H1 (cell line): ENCODE data around the gene COQ5. TPM values are rescaled to one million over a fixed set of nuclear protein-coding genes. Genes with fewer than 3 reads are reported as not detected.

Experiments used
- CTCF ChIA-PET: fragments of 300-600 bp; sonication (Branson Sonifier 250); formaldehyde crosslinking; loops from one replicate; lab custom pipeline; 2021; ENCODE audit not compliant: partially characterized antibody; lab: Charles Lee
- POLR2A ChIA-PET: fragments of 300-600 bp; sonication (Branson Sonifier 250); formaldehyde crosslinking; loops from one replicate; lab custom pipeline; 2021; ENCODE audit warnings: inconsistent platforms; ENCODE audit not compliant: partially characterized antibody; lab: Charles Lee
- DNase-seq, 2 experiments: peaks; one replicate each; pipeline versions ENCODE4 v3.0.0 to v3.0.0-alpha.2; 2010 to 2022; ENCODE audit warnings: low spot score in 2 of 2, low read depth in 1 of 2, mixed read lengths in 1 of 2
- FAIRE-seq: peaks from 2 replicates; lab custom pipeline; 2011; peaks lifted over from hg19 to GRCh38; lab: Jason Lieb, UNC
- H2AFZ ChIP-seq: 2 replicates; pipeline ENCODE4 v1.8.1; 2012; ENCODE audit warnings: low read length, inconsistent platforms
- H2AK5ac ChIP-seq: 2 replicates; pipeline ENCODE4 v1.6.1; 2013; ENCODE audit warnings: low read depth, low read length
- H2BK120ac ChIP-seq: replicated peaks from 2 replicates; pipeline ENCODE3; 2013; ENCODE audit warnings: low read depth, low read length, inconsistent platforms
- H2BK12ac ChIP-seq: 2 replicates; pipeline ENCODE4 v1.6.1; 2013; ENCODE audit warnings: low read depth, low read length
- H2BK15ac ChIP-seq: 2 replicates; pipeline ENCODE4 v1.6.1; 2013; ENCODE audit warnings: low read length
- H2BK20ac ChIP-seq: 2 replicates; pipeline ENCODE4 v1.6.1; 2013; ENCODE audit warnings: low read length
- H2BK5ac ChIP-seq: 2 replicates; pipeline ENCODE4 v1.6.1; 2013; ENCODE audit warnings: low read depth, low read length
- H3K14ac ChIP-seq: 2 replicates; pipeline ENCODE4 v1.6.1; 2013; ENCODE audit warnings: inconsistent platforms; ENCODE audit not compliant: insufficient read length
- H3K18ac ChIP-seq: 2 replicates; pipeline ENCODE4 v1.6.1; 2013; ENCODE audit warnings: low read length; ENCODE audit errors: extremely low read depth
- H3K23ac ChIP-seq: 2 replicates; pipeline ENCODE4 v1.6.1; 2013; ENCODE audit warnings: inconsistent platforms; ENCODE audit not compliant: insufficient read length
- H3K23me2 ChIP-seq: 2 replicates; pipeline ENCODE4 v1.6.1; 2013; ENCODE audit warnings: low read depth, low read length
- H3K27ac ChIP-seq: 2 replicates; pipeline ENCODE4 v1.6.1; 2011; ENCODE audit warnings: low read depth, low read length, inconsistent platforms
- H3K27me3 ChIP-seq, 4 experiments: replicated peaks in 1 of 4; 1 replicate in 1 of 4; 2 replicates in 3 of 4; pipeline versions ENCODE4 v1.6.1 to v1.8.1; 2011 to 2013; ENCODE audit warnings: low read length in 3 of 4, mild to moderate bottlenecking in 3 of 4, inconsistent platforms in 2 of 4, mixed read lengths in 2 of 4, moderate library complexity in 1 of 4; ENCODE audit not compliant: control insufficient read depth in 3 of 4, insufficient read depth in 3 of 4; ENCODE audit errors: extremely low read depth in 1 of 4
- H3K36me3 ChIP-seq, 4 experiments: 2 replicates each; pipeline versions ENCODE4 v1.6.1 to v1.8.1; 2011 to 2013; ENCODE audit warnings: mild to moderate bottlenecking in 4 of 4, low read length in 3 of 4, moderate library complexity in 2 of 4, control low read depth in 1 of 4, inconsistent platforms in 1 of 4; ENCODE audit not compliant: insufficient read depth in 4 of 4, control insufficient read depth in 2 of 4
- H3K4ac ChIP-seq: replicated peaks from 2 replicates; pipeline ENCODE3; 2013; ENCODE audit warnings: low read length, low read depth, mixed read lengths, inconsistent platforms; ENCODE audit not compliant: insufficient read length
- H3K4me1 ChIP-seq, 4 experiments: replicated peaks in 1 of 4; 1 replicate in 1 of 4; 2 replicates in 3 of 4; pipeline versions ENCODE4 v1.6.1 to v1.8.1; 2011 to 2013; ENCODE audit warnings: low read length in 3 of 4, inconsistent platforms in 2 of 4, mixed read lengths in 1 of 4; ENCODE audit not compliant: insufficient read depth in 4 of 4, control insufficient read depth in 3 of 4
- H3K4me2 ChIP-seq, 2 experiments: 2 replicates each; pipeline versions ENCODE4 v1.6.1 to v1.8.1; 2011 to 2013; ENCODE audit warnings: low read depth in 2 of 2, low read length in 2 of 2, control low read depth in 1 of 2, inconsistent platforms in 1 of 2, mild to moderate bottlenecking in 1 of 2; ENCODE audit not compliant: insufficient read depth in 1 of 2
- H3K4me3 ChIP-seq, 4 experiments: fragments of 200-600, 300-600 bp in 1 of 4; sonication (generic), shearing (Covaris generic), sonication (Bioruptor Twin) in 1 of 4; 2 replicates each; pipeline versions ENCODE4 v1.5.1 to v1.8.1; 2011 to 2016; ENCODE audit warnings: low read length in 4 of 4, low read depth in 3 of 4, control low read depth in 2 of 4, inconsistent platforms in 2 of 4, mild to moderate bottlenecking in 2 of 4, mixed read lengths in 1 of 4, moderate library complexity in 1 of 4; ENCODE audit not compliant: insufficient read depth in 2 of 4; ENCODE audit errors: extremely low read depth in 1 of 4
- H3K56ac ChIP-seq: replicated peaks from 2 replicates; pipeline ENCODE3; 2013; ENCODE audit warnings: low read depth, mild to moderate bottlenecking, mixed read lengths, low read length, inconsistent platforms; ENCODE audit not compliant: insufficient read length
- H3K79me1 ChIP-seq: 2 replicates; pipeline ENCODE4 v1.6.1; 2013; ENCODE audit warnings: low read depth, low read length, control low read depth
- H3K79me2 ChIP-seq, 2 experiments: 2 replicates each; pipeline versions ENCODE4 v1.6.1 to v1.8.1; 2012 to 2013; ENCODE audit warnings: low read length in 2 of 2, mild to moderate bottlenecking in 2 of 2, inconsistent platforms in 1 of 2; ENCODE audit not compliant: insufficient read depth in 2 of 2, control insufficient read depth in 1 of 2
- H3K9ac ChIP-seq, 4 experiments: replicated peaks in 1 of 4; 1 replicate in 1 of 4; 2 replicates in 3 of 4; pipeline versions ENCODE4 v1.6.1 to v1.8.1; 2011 to 2013; ENCODE audit warnings: low read depth in 3 of 4, low read length in 3 of 4, control low read depth in 2 of 4, mild to moderate bottlenecking in 2 of 4, moderate library complexity in 2 of 4, inconsistent platforms in 1 of 4; ENCODE audit errors: extremely low read depth in 1 of 4
- H3K9me3 ChIP-seq, 2 experiments: 2 replicates each; pipeline versions ENCODE4 v1.6.1 to v1.8.1; 2012 to 2013; ENCODE audit warnings: mild to moderate bottlenecking in 2 of 2, moderate library complexity in 2 of 2, control low read depth in 1 of 2, inconsistent platforms in 1 of 2, low read depth in 1 of 2, low read length in 1 of 2, mixed read lengths in 1 of 2; ENCODE audit not compliant: insufficient read depth in 2 of 2
- H4K20me1 ChIP-seq, 2 experiments: replicated peaks in 1 of 2; 2 replicates each; pipeline versions ENCODE3 to v1.8.1; 2011 to 2013; ENCODE audit warnings: inconsistent platforms in 2 of 2, low read length in 2 of 2, mild to moderate bottlenecking in 1 of 2; ENCODE audit not compliant: insufficient read depth in 2 of 2, control insufficient read depth in 1 of 2
- H4K5ac ChIP-seq: 2 replicates; pipeline ENCODE4 v1.6.1; 2013; ENCODE audit warnings: low read length, low read depth, mixed read lengths, inconsistent platforms; ENCODE audit not compliant: insufficient read length
- H4K8ac ChIP-seq: 2 replicates; pipeline ENCODE4 v1.8.0; 2013; ENCODE audit warnings: mild to moderate bottlenecking, moderate library complexity, low read length, inconsistent platforms; ENCODE audit not compliant: insufficient read depth; ENCODE audit errors: extremely low read depth
- H4K91ac ChIP-seq: replicated peaks from 2 replicates; pipeline ENCODE3; 2013; ENCODE audit warnings: low read length, mixed read lengths, inconsistent platforms; ENCODE audit not compliant: insufficient read length
- ASH2L ChIP-seq: fragments of 200-600, 300-600 bp; sonication (generic); IDR thresholded peaks from one replicate; pipeline ENCODE4 v1.7.1; 2017; ENCODE audit warnings: low read length
- CBX5 ChIP-seq: fragments of 300-800, 300-1000 bp; sonication (generic); IDR thresholded peaks from 2 replicates; pipeline ENCODE4 v1.7.1; 2016; ENCODE audit warnings: antibody characterized with exemption, low read length, low read depth
- JUND ChIP-seq: IDR thresholded peaks from 2 replicates; pipeline ENCODE4 v1.6.1; 2011; ENCODE audit warnings: mild to moderate bottlenecking, improper control_type of control experiment, low read length
- KDM5A ChIP-seq: fragments of 200-600 bp; IDR thresholded peaks from 2 replicates; pipeline ENCODE4 v1.7.1; 2012; ENCODE audit warnings: mild to moderate bottlenecking, low read length, inconsistent platforms, mixed read lengths
- RNF2 ChIP-seq: fragments of 200-900, 300-1000 bp; sonication (generic); IDR thresholded peaks from 2 replicates; pipeline ENCODE4 v1.7.1; 2016; ENCODE audit warnings: borderline replicate concordance, low read depth, mild to moderate bottlenecking, antibody characterized with exemption, low read length; ENCODE audit not compliant: poor library complexity, severe bottlenecking; ENCODE audit errors: missing control alignments
- SRF ChIP-seq: IDR thresholded peaks from 2 replicates; pipeline ENCODE4 v1.6.1; 2011; ENCODE audit warnings: mild to moderate bottlenecking, low read depth, low read length, moderate library complexity
- SUZ12 ChIP-seq: fragments of 200-600 bp; sonication (generic); IDR thresholded peaks from 2 replicates; pipeline ENCODE4 v1.6.1; 2012; ENCODE audit warnings: mild to moderate bottlenecking, inconsistent platforms, low read length, moderate library complexity, mixed read lengths
- TAF7 ChIP-seq: optimal IDR thresholded peaks from 2 replicates; pipeline ENCODE3; 2011; ENCODE audit warnings: low read depth, mild to moderate bottlenecking, inconsistent platforms, low read length, moderate library complexity, borderline replicate concordance
- WGBS, 2 experiments: shearing (Covaris generic) in 1 of 2; methylation state at CpG; one replicate each; pipeline versions ENCODE4 v1.1.6 to v1.1.7; 2013 to 2015; ENCODE audit warnings: low lambda C conversion rate in 2 of 2, mixed read lengths in 2 of 2, inconsistent platforms in 1 of 2, low coverage in 1 of 2, missing lambda C conversion rate in 1 of 2; ENCODE audit not compliant: insufficient replicate concordance in 2 of 2, insufficient coverage in 1 of 2, insufficient read length in 1 of 2; ENCODE audit errors: extremely low coverage in 1 of 2, missing lambda C conversion rate in 1 of 2; 5-methylcytosine and 5-hydroxymethylcytosine counted together
- polyA plus RNA-seq, 7 experiments: library from polyadenylated mRNA; depleted of rRNA in 3 of 7; stranded (reverse) in 5 of 7; unstranded in 2 of 7; fragments of >200 nt in 5 of 7; fragments of 200-250 nt in 2 of 7; gene quantifications; 1 replicate in 5 of 7; 2 replicates in 1 of 7; 4 replicates in 1 of 7; pipeline versions ENCODE4 v1.2.1 to v1.2.3, GENCODE V29; 2011 to 2013; ENCODE audit warnings: missing spikeins in 2 of 7, mixed read lengths in 2 of 7
- total RNA-seq: library from RNA; stranded (reverse); fragmentation: NEBNext Ultra II Directional; extraction: Animal tissue kit (Norgen Biotek cat#: 25700); gene quantifications from 2 replicates; pipeline ENCODE4 v1.2.1, GENCODE V29; 2021
- TF ChIP-seq, protein P1 (sequence below): IDR thresholded peaks from 2 replicates; pipeline ENCODE4 v1.6.1; 2011; ENCODE audit warnings: low read length, improper control_type of control experiment
- TF ChIP-seq, protein P2 (sequence below): IDR thresholded peaks from 2 replicates; pipeline ENCODE4 v1.6.1; 2012; ENCODE audit warnings: inconsistent platforms

The COQ5 gene
- total and polyA plus RNA-seq, 2 of the 8 experiments (the other 6 are each of a cell fraction or from before 2014, with no cell fraction given), result 35.1 to 35.8 TPM

DNA sequence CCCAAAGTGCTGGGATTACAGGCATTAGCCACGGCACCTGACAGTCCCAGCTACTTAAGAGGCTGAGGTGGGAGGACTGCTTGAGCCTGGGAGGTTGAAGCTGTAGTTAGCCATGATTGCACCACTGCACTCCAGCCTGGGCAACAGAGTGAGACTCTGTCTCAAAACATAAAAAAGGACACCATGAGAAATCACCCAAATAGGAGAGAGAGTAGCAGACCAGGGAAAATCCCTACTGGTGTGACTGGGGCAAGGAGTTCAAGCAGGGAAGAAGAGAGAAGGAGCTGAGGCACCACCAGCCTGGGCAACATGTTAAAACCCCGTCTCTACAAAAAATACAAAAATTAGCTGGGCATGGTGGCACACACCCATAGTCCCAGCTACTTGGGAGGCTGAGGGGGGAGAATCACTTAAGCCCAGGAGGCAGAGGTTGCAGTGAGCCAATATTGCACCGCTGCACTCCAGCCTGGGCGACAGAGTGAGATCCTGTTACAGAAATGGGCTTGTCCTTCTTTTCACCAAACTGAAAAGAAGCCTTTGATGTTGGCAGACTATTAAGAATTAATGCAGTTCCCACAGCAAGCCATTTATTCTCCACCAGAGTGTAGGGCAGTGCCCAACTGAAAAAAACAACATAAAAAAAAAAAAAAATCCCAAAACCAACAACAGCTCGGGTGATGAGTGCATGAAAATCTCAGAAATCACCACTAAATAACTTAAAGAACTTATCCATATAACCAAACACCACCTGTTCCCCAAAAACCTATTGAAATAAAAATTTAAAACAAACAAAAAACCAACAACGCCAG lies 54.9 kb downstream of the COQ5 start:
- H3K27me3 ChIP-seq, result no peaks in the 10 kb centered on the region
- no peak overlapping the region for H2BK20ac ChIP-seq
- no peak overlapping the region for H2BK120ac ChIP-seq
- no peak overlapping the region for H2AFZ ChIP-seq
- H2BK12ac ChIP-seq, result no peak overlapping the region; the same call in 1 of the 2 replicates
- H3K27ac ChIP-seq, result no peak overlapping the region
- no peak overlapping the region for H2BK15ac ChIP-seq
- CTCF ChIA-PET, result interaction anchor here (0.6 to 1.2 kb wide), 8 partner anchors 9 to 1469 kb away, joined by 3 to 4 read pairs (median 3); partner anchors contain the start of gene SIRT4
- no peak overlapping the region for H2AK5ac ChIP-seq
- no peak overlapping the region for H3K14ac ChIP-seq
- no peaks in the 10 kb centered on the region for H3K36me3 ChIP-seq
- H3K23me2 ChIP-seq, result peaks cover 2% of the 10 kb centered on the region; the same call in 1 of the 2 replicates
- no peaks in the 10 kb centered on the region for H3K79me1 ChIP-seq
- H3K56ac ChIP-seq, result no peak overlapping the region
- WGBS, 2 experiments, result 82% methylated on average over 6 of the region's 6 CpGs; no CpG with 5 or more reads in 1 of the 2 experiments
- H4K5ac ChIP-seq, result no peak overlapping the region
- DNase-seq, result no peak
- POLR2A ChIA-PET, result interaction anchor here (0.6 to 18.7 kb wide), 10 partner anchors 7 to 203 kb away, joined by 3 to 365 read pairs (median 4); partner anchors contain the start of genes DYNLL1, GATC, RNU4-1 and RNU4-2
- no peak overlapping the region for H3K4me2 ChIP-seq
- no peak overlapping the region for H3K4me3 ChIP-seq
- peaks cover 0 to under 1% of the 10 kb centered on the region in 2 experiments; a peak in 2 of 4 replicates for H3K79me2 ChIP-seq
- H3K9me3 ChIP-seq, result no peaks in the 10 kb centered on the region
- peaks cover 0 to 1% of the 10 kb centered on the region in 2 experiments for H4K20me1 ChIP-seq
- no peak overlapping the region for H3K4ac ChIP-seq
- H3K23ac ChIP-seq, result no peak overlapping the region
- H4K8ac ChIP-seq, result no peak overlapping the region
- no peak overlapping the region for H3K9ac ChIP-seq
- no peak overlapping the region for H2BK5ac ChIP-seq
- no peak for FAIRE-seq
- H3K4me1 ChIP-seq, result peaks cover 0 to 5% (median 0%) of the 10 kb centered on the region in 4 experiments; a peak in 2 of 7 replicates
- no peak overlapping the region for H3K18ac ChIP-seq
- H4K91ac ChIP-seq, result no peak overlapping the region
- TF ChIP-seq CBX5, result no peak
- TF ChIP-seq JUND, result no peak
- no peak for TF ChIP-seq RNF2
- no peak for TF ChIP-seq SUZ12
- TF ChIP-seq, protein P1, sequence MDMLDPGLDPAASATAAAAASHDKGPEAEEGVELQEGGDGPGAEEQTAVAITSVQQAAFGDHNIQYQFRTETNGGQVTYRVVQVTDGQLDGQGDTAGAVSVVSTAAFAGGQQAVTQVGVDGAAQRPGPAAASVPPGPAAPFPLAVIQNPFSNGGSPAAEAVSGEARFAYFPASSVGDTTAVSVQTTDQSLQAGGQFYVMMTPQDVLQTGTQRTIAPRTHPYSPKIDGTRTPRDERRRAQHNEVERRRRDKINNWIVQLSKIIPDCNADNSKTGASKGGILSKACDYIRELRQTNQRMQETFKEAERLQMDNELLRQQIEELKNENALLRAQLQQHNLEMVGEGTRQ, result no peak
- TF ChIP-seq ASH2L, result no peak
- no peak for TF ChIP-seq TAF7
- TF ChIP-seq SRF, result no peak
- no peak for TF ChIP-seq KDM5A
- TF ChIP-seq, protein P2, sequence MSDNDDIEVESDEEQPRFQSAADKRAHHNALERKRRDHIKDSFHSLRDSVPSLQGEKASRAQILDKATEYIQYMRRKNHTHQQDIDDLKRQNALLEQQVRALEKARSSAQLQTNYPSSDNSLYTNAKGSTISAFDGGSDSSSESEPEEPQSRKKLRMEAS, result no peak
